HG02970 (cell line): ENCODE measurements around the gene DENND2D.
"Not testable (repeated sequence)": the region's sequence is repeated elsewhere in the genome, so short reads cannot be mapped to it uniquely, and the experiment has no call there.

ENCODE experiments used
- ATAC-seq: cut with Tn5 transposase; IDR thresholded peaks from one replicate; pipeline ENCODE4 v1.9.1; 2021; ENCODE audit warnings: mild to moderate bottlenecking, moderate library complexity, moderate number of reproducible peaks; ENCODE audit not compliant: unreplicated experiment, low FRiP score

DENND2D gene

DNA sequence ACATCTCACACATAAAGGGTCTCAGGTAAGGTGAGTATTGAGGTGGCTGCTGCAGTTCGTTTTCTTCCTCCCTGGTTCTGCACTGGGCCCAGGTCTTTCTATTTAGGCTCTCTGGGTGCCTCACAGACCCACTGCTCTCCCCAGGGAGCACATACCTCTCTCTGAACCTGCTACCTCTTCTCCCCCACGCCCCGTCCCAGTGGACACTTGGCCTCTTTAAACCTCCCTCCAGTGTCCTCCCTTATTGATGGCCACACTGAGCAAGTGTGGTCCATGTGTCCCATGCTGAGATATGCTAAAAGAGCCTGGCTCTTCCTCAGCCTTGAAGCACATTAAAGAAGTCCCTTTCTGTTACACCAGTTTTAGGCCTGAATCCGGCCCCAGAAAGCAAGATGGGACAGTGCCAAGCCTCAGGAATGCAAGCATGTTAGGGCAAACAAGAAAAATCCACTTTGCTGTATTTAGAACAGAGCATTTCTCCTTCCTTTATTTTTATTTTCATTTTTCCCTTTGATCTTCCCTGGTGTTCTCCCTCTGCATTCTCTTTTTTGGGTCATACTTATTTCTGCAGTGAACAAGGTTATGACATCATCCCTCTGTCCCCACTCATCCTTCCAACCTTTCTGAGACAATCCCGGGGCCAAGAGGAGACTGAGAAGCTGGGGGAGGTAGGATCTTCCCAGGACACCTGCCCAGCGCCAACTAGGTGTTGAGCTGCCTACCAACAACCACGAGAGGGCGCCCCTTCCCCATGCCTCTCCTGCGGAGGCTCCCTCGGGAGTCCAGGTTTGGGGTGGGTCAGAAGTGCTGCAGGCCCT is 22.1 kb upstream of the DENND2D start:
- ATAC-seq = peak; percentile 8

DNA sequence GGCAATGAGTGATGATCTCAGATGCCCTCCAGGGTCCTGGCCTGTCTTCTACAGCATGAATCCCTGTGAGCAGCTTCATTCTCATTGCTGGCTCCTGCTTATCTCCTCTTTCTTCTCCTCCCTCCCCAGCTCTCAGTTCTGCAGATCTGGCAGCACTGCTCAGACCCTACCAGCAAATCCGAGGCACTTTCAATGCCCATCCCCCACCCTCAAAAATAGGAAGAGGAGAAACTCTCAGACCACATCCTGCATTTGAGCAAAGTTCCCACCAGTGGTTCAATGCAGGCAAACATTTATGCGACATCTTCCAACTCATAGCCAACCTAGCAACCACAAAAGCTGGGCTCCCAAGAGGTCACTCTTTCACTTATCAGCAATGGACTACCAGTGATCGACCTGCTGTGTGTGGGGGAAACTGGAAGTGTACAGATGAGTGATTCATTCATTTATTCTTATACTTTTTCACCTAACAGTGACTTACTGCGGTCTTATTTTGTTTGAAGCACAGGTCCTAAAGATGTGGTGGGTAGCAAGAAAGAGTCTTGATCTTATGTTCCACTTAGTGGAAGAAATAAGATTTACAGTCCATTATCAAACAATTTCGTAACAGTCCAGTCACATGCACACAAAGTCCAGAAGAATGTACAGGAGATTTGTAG is 21.3 kb upstream of the DENND2D start:
- peak; percentile 54 for ATAC-seq

DNA sequence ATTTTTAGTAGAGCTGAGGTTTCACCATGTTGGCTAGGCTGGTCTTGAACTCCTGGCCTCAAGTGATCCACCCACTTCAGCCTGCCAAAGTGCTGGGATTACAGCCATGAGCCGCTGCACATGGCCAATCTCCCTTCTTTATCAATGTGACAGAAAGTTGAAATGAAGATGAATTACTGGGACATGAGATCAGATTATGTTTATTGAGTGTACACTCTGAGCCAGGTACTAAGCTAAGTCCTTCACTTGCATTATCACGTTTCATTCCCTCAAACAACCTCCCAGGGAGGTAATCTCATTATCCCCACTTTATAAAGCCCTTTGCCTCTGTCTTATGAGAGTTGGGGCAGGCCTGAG is 20.8 kb upstream of the DENND2D start:
- no peak for ATAC-seq

DNA sequence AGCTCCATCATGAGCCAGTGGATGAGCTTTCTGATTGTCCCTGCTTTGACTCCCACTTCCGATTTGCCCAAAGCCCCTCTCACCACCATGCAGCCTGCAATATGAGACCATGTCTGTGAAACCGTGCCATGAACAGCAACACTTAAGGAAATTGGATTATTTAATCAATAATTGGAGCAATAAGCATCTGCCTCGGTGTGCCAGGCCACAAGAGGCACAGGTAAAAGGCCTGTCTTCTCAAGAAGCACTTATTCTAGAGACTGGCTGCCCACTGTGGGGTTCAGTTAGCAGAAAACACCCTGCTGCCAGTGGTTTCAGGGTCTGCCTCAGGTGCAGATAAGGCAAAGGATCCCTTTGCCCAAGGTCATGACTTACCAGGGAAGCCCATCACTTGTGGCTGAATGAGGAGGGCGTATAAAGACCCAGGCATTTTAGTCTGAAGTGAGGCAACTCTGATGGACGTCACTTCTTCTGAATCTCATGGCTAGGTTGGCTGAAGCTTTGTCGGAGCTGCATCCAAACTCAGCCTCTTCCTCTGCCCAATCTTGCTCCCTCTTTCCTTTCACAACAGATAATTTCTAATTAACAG is 19.9 kb upstream of the DENND2D start:
- no peak for ATAC-seq

DNA sequence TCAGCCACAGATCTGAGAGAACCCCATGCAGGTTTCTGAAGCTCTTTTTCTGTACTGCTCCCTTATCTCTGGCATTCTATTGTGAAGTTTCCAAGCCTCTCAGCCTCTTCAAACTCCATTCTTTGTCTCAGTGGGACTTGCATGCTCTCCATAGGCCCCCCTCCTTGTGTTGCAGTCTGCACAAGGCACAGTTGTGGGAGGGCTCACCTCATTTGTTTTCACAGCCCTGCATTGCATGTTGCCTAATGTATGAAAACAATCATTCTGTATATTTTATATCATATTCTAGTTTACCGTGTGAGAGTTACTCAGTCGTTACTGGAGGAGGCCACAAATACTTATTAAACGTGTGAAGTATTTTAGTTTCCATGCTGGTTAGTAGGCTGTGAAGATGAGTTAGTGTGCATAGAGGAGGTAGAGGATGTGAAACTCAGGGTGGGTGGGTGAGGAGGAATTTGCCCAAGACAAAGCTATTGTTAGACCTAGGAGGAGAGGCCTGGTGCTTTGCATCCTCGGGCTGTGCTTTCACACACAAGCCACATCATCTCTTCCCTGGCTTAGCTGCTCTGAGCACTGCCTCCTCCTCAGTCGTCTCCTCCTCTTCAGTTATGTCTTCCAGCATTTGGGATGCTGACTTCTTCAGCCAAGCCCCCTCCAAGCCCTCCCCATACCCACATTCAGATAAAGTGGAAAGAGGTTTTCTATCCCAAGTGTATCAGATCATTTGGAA is 19.3 kb upstream of the DENND2D start:
- no peak for ATAC-seq

DNA sequence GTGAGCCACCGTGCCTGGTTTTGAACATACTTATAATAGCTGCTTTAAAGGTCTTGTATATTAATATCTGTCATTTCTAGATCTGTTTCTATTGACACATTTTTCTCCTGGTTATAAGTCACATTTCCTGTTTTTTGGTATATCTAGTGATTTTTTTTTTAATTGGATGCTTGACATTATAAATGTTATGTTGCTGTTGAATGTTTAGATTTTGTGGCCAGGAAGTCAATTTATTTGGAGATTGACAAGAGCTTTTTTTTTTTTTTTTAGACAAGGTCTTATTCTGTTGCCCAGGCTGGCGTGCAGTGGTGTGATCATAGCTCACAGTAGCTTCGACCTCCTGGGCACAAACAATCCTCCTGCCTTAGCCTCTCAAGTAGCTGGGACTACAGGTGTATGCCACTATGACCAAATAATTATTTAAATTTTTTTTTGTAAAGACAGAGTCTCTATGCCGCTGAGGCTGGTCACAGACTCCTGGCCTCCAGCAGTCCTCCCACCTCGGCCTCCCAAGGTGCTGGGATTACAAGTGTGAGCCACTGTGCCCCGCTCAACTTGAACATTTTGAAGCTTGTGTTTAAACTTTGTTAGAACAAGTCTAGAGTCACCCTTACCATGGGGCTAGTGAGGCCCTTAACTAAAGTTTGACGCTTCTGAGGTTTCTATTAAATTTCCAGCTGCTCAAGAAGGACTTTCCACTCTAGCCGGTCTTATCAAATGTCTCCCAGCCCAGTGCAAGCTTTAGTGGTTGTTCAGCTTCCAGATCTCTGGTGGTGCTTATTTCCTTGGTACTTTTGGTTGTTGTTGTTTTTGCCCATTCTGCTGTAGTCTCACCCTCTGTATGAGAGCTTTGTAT is 18.5 kb upstream of the DENND2D start:
- no peak for ATAC-seq

DNA sequence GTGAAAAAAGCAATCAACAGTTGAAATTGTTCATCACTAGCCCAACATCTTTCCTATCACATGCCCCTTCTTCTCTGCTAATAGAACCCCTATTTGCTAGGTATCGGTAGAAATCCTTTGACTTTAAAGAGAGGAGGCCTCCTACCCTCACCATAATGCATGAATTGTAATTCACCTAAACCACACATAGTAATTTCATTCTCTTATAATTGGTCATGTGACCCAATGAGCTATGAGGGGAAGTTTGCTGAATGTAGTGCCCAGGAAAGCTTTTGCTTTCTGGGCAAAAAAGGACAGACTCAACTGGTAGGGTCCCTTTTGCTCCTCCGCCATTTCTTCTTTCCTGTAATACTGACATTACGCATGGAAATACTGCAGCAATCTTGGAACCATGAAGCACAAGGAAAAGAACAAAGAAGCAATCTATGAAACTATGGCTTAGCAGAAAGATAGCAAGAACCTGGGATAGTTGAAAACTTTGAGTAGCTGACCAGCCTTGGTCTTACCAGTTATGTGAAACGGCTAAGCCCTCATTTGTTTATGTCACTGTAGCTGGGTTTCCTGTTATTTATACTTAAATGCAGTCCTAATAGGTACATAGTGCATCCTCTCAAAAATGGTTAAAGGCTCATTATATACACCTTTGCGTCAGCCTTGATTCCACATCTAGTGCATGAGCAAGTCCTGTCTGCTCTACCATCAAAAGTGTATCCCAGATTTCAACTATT is 16.9 kb upstream of the DENND2D start:
- ATAC-seq = no peak

DNA sequence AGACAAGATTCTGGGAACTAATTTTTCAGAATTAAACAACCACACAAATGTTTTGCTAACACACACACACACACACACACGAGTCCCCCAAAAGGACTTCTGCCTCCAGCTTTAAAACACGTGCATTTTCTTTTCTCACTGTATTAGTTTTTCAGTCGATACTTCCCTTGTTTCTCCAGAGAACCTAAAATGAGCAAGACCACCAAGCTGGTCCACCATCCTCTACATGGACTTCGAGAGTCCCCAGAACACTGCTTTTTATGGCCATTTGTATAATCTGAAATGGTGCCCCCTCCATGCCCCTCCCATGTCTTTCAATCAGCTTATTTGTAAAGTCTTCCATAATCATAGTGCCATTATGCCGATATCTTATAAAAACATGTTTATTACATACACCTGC is 16.3 kb upstream of the DENND2D start:
- ATAC-seq = no peak

DNA sequence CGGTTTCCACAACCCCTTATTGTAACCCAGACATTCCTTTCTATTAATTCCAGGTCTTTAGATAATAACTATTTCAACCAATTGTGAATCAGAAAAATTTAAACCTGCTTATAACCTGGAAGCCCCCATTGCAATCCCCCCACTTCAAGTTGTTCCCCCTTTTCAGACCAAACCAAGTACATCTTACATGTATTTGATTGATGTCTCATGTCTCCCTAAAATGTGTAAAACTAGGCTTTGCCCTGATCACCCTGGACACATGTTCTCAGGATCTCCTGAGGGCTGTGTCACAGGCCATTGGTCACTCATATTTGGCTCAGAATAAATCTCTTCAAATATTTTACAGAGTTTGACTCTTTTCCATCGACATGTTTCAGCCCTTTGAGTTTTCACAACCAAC is 14.8 kb upstream of the DENND2D start:
- not testable (repeated sequence) for ATAC-seq

DNA sequence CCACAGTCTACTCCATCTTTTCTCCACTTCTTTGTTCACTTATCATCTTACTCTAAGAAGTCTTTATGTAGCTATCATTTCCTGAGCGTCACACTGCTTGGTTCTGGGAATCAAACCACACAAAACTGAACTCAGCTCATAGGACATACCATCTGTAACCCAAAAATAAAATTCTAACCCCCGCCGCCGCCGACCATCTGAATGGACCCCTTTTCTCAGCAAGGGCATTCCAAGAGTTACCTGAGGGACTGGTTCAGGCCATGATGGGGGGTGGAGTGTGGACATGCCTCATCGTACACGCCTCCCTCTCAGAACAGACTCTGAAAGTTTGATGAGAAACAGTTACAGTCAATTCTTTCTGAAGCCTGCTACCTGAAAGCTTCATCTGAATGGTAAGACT is 14.4 kb upstream of the DENND2D start:
- no peak for ATAC-seq

DNA sequence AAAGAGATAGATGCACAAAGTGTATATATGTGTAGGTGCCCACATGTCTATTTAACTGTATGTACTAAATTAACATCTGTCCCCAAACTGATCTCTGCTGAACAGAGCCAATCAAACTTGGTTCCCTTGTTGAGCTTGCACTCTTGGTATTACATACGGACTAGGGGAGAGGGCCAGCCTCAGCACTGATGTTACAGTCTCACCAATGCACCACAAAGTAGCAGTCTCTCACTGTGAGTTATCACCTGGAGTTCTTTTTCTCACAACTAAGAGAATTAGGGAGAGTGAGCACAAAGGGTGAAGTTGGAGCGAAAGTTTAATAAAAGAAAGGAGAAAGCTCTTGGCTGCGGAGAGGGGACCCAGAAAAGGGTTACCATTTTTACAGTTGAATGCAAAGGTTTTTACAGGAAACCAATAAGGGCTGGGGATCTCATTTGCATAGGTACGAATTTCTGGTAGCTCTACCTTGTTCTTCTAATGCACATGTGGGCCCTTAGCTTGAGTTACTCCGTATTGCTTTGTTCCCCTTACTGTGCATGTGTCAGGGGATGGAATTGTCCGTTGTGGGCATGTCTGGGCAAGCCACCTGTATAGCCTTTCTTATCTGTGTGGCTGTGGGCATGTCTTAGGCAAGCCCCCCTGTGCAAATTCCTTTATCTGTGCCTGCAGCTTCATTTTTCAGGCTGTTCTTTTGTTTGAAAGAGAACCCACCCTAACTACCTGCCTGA is 13.8 kb upstream of the DENND2D start:
- no peak for ATAC-seq

DNA sequence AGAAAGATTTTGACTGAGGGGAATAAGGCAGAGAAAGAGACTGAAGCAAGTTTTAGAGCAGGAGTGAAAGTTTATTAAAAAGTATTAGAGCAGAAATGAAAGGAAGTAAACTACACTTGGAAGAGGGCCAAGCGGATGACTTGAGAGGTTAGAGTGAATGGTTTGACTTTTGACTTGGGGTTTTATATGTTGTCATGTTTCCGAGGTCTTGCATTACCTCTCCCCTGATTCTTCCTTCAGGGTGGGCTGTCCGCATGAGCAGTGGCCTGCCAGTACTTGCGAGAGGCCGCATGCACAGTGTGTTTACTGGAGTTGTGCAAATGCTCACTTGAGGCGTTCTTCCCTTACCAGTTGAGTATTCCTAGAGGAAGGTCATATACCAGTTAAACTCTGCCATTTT is 13.0 kb upstream of the DENND2D start:
- no peak for ATAC-seq

DNA sequence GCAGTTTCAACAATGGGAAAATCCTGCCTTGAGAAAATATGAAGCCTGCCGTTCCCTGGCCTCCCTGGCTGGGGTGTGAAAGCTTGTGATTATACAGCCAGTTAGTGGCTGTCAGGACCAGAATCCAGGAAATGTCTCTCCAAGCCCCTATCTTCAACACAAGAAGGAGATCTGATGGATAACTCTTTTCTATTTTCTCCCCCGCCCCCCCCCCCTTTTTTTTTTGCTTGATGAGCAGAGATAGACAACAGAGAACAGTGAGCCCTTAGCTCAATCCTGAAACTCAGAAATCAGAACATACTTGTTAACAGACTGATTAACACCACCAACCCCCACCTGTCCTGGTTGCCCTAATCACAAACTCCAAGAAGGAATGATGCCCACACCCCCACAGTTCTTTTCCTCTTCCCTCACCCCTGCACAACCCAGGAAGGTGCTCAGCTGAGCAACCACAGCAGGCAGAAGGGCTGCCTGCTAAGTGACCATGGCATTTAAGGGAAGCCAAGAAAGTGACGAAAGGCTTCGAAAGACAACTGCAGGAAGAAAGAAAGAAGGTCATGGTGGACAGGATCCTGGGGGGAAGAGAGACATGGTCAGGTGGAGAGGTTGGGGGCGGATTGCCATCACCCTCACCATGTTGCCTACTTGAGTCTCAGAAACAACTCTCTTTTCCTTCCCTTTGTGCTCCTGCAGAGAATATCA is 12.3 kb upstream of the DENND2D start:
- ATAC-seq = no peak

DNA sequence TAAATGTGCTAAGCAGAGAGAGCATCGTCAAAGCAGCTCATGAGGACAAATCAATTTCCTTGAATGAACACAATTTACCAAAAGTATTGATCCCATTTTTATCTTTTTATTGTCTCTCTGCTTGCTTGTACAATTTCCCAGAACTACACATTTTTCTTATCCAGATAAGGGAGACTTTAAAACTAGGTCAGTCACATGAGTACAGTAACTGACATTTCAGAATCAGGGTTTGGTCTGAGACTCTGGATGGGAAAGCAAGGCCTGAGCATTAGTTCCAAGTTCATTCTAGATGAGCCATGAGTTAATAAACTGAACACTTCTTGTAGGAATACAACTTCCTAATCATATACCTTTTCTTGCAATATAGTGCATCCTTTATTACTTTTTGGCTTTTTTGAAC is 11.5 kb upstream of the DENND2D start:
- ATAC-seq = no peak

DNA sequence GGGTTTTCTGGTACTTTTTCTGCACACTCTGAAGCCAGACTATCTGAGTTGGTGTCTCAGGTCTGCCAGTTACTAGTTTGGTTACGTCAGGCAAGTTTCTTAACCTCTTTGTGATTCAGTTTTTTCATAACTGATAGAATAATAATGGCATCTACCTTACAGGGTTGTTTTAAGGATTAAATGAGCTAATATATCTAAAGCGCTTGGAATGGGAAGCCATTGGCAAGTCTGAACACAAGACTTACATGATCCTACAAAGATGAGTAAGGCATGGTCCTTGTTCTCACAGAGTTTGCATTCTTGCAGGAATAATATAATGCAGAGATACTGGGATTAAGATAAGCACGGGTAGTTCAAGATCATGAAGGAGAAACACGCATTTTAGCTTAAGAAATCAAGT is 9.2 kb upstream of the DENND2D start:
- ATAC-seq = no peak

DNA sequence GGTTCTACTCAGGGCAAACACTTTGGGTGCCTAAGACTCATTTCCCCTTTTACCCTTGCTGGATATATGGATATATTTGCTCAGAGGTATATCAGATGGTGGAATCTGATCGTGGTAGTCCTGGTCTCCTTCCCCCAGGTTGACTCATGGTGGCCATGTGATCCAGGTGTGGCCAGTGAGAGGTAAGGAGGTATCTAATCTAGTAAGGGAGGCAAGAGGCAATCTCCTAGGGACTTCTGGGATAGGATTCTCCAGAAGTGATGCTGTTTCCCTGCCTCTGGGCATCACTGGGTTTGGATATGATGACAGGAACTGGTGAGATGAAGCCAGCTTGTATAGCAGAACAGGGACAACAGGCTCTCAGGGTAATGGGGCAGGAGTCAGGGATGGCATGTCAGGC is 8.5 kb upstream of the DENND2D start:
- no peak for ATAC-seq

DNA sequence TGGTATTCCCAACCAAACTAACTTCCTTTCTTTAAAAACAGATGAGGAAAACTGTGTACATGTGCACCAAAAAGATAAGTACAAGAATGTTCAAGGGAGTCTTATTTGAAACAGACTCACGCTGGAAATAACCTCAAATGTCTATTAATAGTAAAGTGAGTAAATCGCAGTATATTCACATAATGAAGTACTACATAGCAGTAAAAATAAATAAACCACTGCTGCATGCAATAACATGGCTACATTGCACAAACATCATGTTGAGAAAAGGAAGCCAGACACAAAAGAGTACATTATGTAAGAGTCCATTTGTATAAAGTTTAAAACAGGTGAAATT is 5.2 kb upstream of the DENND2D start:
- no peak for ATAC-seq

DNA sequence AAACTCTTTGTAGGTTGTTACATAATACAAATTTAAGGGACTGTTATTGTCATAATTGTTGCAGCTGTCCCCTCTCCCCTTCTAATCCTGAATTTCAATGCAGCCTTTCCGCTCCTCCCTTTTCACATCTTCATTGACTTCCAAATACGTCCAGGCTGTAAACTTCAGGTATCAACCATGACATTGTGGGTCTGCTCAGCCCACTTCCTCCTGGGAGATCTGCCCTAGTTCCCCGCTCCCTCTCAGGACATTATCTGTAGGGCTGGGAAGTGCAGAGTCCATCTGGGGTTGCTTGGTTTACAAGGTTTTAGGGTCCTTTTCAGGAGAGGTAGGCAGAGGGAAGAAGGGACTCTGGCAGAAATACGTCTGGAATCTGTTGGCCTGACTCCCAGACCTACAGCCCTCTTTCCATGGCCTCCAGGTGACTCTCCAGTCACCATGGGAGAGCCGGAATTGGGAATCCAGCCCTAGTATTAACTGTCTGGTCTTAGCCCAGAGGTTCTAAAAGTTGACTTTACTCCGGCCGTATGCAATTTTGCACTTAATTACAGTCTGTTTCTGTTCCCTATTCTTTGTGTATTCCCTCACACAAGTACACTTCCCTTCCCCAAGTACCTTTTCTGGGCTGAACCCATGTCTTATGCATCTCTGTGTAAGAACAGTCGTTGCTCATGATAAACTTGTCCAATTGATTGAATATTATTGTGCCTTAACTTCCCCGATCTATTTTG is 4.7 kb upstream of the DENND2D start:
- no peak for ATAC-seq
